HG03175 (cell line): ENCODE measurements around the gene BROX.
"Not testable (repeated sequence)": the region's sequence is repeated elsewhere in the genome, so short reads cannot be mapped to it uniquely, and the experiment has no call there.

Experiments used
- ATAC-seq: cut with Tn5 transposase; IDR thresholded peaks from one replicate; pipeline ENCODE4 v1.9.1; 2021; ENCODE audit warnings: mild to moderate bottlenecking, moderate library complexity; ENCODE audit not compliant: unreplicated experiment

BROX gene

GRCh38 chr1:222730866-222731265, 18.5 kb downstream of the BROX start:
- ATAC-seq, result no peak

- peak; percentile 99 for ATAC-seq
These were observed 20.1 kb downstream of the BROX start for GRCh38 chr1:222732216-222733159.

DNA sequence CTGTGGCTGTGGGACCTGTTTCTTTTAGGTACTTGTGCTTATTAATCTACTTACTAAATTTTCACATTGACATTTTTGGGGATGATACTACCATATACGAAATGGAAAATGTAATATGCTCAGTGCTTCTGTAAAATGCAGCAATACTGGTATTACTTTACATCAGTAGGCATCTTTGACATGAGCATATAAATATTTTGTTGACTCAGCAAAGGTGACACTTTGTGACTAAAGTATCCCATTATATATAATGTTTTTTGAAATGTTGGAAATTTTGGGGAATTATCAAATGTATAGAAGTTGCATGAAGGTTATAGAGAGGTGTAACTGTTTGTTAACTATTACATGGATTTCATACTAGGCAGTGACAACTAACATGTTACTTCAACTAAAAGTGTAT, 22.4 kb downstream of the BROX start:
- ATAC-seq, result no peak

GRCh38 chr1:222736470-222736869, 24.1 kb downstream of the BROX start:
- ATAC-seq, result no peak

- ATAC-seq, result no peak
These were observed 24.6 kb downstream of the BROX start, which contains the start of gene FAM177B for GRCh38 chr1:222736972-222737371. Gene FAM177B, plus strand, starts transcription at chr1:222737202. Its CDS starts 9,344 bp downstream, at chr1:222746546.

DNA sequence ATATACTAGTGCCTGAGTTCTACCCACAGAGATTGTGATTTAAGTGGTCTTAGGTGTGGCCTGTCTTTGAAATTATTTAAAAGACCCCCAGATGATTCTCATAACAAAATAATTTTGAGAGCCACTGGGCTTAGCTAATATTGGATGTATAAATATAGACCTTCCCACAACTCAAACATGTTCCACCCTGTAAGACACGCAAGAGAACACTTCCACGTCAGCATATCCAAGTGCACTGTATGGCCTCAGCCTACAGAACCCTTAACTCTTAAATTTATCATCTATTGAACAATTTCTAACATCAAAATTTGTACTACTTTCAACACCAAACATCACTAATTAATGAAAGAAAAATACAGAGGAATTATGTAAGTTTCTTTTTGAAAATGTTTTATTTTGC, 27.1 kb downstream of the BROX start:
- no peak for ATAC-seq

- no peak for ATAC-seq
These were observed 27.6 kb downstream of the BROX start for GRCh38 chr1:222739929-222740328.

DNA sequence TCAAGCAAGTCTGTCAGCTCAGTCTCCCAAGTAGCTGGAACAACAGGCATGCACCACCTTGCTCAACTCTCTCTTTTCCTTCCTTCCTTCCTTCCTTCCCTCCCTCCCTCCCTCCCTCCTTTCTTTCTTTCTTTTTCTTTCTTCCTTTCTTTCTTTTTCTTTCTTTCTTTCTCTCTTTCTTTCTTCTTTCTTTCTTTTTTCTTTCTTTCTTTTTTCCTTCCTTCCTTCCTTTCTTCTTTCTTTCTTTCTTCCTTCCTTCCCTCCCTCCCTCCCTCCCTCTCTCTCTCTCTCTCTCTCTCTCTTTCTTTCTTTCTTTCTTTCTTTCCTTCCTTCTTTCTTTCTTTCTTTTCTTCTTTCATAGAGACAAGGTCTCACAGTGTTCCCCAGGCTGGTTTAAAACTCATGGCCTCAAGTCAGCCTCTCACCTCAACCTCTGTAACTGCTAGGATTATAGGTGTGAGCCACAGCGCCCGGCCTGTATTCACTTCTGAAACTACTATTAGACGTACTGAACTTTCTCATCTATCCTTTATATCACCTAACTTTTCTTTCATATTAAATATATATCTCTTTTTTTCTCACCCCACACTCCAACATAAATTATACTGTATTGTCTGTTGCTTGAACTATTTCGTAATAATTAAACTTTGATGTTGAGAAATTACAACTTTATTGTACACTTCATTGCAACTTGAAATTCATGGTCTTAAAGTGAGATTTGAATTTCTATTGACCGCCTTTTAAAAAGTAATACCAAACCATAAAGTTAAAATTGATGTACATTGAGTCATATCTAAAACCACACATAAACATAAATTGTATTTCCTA, 29.5 kb downstream of the BROX start:
- ATAC-seq, result not testable (repeated sequence)

- ATAC-seq, result no peak
These were observed 37.6 kb downstream of the BROX start for GRCh38 chr1:222749927-222750326.

- peak; percentile 92 for ATAC-seq
These were observed 38.3 kb downstream of the BROX start for GRCh38 chr1:222750651-222751050.

DNA sequence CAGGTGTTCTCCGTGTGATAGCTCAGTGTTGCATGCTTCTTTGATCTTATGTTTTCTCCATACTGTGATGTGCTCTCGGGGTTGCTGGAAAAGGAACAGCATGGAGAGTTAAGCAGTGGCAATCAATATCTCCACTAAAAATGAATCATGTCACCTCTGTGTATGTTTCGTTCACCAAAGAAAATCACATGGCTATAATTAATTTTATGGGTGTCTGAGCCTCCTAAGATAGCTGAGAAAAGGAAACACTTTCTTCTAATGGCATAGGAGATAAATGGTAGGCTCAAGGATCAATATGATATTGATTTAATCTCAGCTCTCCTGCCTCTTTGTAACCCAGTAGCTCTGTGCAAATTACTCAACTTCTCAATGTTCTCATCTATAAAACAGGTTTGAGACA, 38.9 kb downstream of the BROX start:
- no peak for ATAC-seq

DNA sequence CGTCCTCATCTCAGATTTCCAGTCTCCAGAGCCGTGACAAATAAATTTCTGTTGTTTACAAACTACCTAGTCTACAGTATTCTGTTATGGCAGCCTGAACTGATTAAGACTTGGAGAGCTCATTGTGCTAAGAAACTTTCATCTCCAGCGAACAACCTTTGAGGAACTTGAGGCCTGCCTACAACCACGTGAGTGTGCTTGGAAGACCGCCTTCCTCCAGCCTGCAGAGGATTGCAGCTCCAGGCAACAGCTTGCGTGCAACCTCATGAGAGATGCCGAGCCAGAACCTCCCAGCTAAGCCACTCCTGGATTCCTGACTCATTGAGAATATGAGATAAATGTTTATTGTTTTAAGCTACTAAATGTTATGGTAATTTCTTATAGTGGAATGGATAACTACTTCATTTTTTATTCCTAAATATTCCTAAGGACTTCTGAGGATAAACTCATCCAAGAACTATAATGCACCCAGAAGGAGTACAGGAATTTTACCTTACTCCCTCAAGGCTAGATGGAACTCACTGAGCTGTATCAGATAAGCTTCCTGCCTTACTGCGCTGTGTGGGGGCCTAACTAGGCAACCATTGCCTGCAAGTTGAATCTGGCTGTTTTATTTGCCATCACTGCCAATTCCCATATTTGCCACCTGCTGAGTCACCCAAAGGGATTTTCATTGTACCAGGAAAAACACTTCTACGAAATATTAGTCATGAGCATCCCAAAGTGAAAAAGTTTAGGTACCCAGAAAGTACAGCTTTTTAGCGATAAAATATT, 42.2 kb downstream of the BROX start:
- ATAC-seq, result no peak

DNA sequence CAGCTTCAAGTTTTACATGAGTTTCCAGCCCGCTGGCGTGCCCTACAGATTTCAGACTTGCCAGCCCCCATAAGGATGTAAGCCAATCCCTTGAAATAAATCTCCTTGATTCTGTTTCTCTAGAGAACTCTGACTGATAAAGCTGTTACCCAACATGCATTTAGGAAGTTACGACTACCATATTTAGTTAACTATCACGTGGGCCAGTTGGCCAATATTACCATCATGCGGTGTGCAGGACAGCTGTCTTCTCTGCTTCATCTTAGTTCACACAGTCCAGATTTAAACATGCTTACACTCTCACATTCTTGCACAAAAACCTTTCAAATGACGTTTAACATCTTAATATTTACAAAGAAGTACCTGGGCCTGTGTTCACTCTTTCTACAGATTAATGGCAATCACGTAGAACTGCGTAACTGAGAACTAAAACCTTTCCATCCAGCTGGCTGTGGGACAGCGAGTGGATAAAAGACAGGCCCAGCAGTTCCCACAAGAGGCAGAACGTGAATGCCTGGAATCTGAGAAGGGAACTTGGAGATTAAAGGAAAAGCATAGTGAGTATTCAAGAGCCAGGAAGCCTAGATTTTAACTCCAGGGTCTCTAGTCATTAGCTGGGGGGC, 45.4 kb downstream of the BROX start:
- ATAC-seq, result no peak

- ATAC-seq, result no peak
These were observed 47.2 kb downstream of the BROX start for GRCh38 chr1:222759451-222760035.

- ATAC-seq, result no peak
These were observed 48.7 kb downstream of the BROX start for GRCh38 chr1:222761083-222761482.

- not testable (repeated sequence) for ATAC-seq
These were observed 49.8 kb downstream of the BROX start for GRCh38 chr1:222762178-222762577.

- ATAC-seq, result peak; percentile 67
These were observed 54.8 kb downstream of the BROX start for GRCh38 chr1:222767152-222767571.

GRCh38 chr1:222768592-222768991, 56.2 kb downstream of the BROX start:
- ATAC-seq, result no peak

- no peak for ATAC-seq
These were observed 56.8 kb downstream of the BROX start for GRCh38 chr1:222769181-222769580.

DNA sequence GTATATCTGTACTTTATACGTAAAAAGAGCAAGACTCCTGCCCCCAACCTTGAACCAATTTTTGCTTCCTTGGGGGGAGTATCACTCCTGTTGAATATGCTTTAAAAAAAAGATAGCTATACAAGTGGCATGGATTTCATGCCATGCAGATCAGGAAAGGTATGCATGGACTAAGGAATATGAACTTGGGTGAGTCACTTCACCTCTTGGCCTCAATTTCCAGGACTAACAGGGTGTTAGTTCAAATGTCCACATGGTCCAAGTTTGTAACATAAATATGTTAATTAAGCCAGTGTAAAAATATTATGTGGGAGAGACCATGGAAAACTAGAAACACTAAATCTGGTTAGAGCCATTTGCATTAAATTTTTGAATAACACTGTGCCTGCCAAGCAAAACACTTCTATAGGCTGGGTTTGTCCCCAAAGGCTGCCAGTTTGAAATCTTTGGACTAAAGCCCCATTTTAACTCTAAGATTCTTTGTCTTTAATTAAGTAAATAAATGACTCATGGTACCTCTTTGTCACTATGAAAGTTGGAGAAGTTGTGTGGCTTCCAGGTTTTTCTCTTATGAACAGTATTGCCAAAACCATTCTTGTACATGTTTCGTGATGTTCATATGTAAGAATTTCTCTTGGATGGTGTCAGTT, 57.7 kb downstream of the BROX start:
- no peak for ATAC-seq
